ENCODE data around the gene SLC12A5.

The SLC12A5 gene

DNA sequence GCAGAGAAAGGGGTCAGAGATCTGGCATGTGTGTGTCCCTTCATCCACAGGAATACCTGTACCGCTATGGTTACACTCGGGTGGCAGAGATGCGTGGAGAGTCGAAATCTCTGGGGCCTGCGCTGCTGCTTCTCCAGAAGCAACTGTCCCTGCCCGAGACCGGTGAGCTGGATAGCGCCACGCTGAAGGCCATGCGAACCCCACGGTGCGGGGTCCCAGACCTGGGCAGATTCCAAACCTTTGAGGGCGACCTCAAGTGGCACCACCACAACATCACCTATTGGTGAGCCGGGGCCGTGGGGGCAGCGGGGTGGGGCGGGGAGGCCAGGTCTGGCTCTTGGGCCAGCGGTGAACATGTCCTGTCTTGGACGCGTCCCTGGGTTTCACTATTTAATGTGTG is 19.2 kb upstream of the SLC12A5 start:
- Histone ChIP-seq H3K4me2 (ENCODE audit: low read length) (no peak overlapping the region), H3K4me3 (ENCODE audit: low read length) (no peak overlapping the region), H3F3A (ENCODE audit: control insufficient read depth, insufficient read depth) (no peaks in the 10 kb centered on the region), H3K79me2 (ENCODE audit: control insufficient read depth, low read length) (no peaks in the 10 kb centered on the region), H3K9me3 (ENCODE audit: control insufficient read depth, insufficient read depth, low read length) (no peaks in the 10 kb centered on the region), H3K4me1 (ENCODE audit: control insufficient read depth, low read length) (peaks cover 17% of the 10 kb centered on the region), H4K20me1 (ENCODE audit: control insufficient read depth, insufficient read depth, low read depth, low read length) (no peaks in the 10 kb centered on the region), H3K27ac (ENCODE audit: low read depth, low read length) (no peak overlapping the region), H3K27me3 (ENCODE audit: control insufficient read depth, low read length) (peaks cover 68% of the 10 kb centered on the region), H3K36me3 (ENCODE audit: control insufficient read depth, low read length) (no peaks in the 10 kb centered on the region), H3K9me2 (replicated peaks; ENCODE audit: control insufficient read depth, low read length) (no peaks in the 10 kb centered on the region)
- TF ChIP-seq, protein P1, sequence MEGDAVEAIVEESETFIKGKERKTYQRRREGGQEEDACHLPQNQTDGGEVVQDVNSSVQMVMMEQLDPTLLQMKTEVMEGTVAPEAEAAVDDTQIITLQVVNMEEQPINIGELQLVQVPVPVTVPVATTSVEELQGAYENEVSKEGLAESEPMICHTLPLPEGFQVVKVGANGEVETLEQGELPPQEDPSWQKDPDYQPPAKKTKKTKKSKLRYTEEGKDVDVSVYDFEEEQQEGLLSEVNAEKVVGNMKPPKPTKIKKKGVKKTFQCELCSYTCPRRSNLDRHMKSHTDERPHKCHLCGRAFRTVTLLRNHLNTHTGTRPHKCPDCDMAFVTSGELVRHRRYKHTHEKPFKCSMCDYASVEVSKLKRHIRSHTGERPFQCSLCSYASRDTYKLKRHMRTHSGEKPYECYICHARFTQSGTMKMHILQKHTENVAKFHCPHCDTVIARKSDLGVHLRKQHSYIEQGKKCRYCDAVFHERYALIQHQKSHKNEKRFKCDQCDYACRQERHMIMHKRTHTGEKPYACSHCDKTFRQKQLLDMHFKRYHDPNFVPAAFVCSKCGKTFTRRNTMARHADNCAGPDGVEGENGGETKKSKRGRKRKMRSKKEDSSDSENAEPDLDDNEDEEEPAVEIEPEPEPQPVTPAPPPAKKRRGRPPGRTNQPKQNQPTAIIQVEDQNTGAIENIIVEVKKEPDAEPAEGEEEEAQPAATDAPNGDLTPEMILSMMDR (IDR thresholded peaks at IDR 0.05; ENCODE audit: low read depth, low read length, poor library complexity, severe bottlenecking) = no peak
- TF ChIP-seq EZH2phosphoT487 (IDR thresholded peaks at IDR 0.05; ENCODE audit: borderline replicate concordance, low read length) = no peak

DNA sequence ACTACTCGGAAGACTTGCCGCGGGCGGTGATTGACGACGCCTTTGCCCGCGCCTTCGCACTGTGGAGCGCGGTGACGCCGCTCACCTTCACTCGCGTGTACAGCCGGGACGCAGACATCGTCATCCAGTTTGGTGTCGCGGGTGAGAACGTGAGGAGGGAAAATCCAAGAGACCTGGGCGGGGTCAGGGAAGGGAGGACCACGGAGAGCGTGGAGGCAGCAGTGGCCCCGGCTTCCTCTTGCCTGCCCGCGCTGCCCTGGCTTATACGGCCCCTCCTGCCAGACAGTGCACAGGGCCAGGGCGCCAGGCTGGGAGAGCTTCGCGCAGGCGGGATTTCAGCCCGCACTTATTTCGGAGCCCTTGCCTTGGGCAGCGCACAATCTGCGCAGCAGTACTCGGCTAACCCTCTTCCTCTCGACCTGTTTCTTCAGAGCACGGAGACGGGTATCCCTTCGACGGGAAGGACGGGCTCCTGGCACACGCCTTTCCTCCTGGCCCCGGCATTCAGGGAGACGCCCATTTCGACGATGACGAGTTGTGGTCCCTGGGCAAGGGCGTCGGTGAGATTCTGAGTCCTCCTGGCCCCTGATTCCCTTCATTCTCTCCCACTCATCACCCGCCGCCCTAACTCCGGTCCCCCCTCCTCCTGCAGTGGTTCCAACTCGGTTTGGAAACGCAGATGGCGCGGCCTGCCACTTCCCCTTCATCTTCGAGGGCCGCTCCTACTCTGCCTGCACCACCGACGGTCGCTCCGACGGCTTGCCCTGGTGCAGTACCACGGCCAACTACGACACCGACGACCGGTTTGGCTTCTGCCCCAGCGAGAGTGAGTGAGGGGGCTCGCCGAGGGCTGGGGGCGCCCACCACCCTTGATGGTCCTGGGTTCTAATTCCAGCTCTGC is 18.3 kb upstream of the SLC12A5 start:
- no peak overlapping the region for H3K27ac ChIP-seq (ENCODE audit: low read depth, low read length)
- H3K27me3 ChIP-seq (ENCODE audit: control insufficient read depth, low read length) = peaks cover 64% of the 10 kb centered on the region
- TF ChIP-seq EZH2phosphoT487 (IDR thresholded peaks at IDR 0.05; ENCODE audit: borderline replicate concordance, low read length) = no peak
- TF ChIP-seq, protein P1 (IDR thresholded peaks at IDR 0.05; ENCODE audit: low read depth, low read length, poor library complexity, severe bottlenecking) = no peak
- H3K4me1 ChIP-seq (ENCODE audit: control insufficient read depth, low read length) = peaks cover 8% of the 10 kb centered on the region
- H3K9me3 ChIP-seq (ENCODE audit: control insufficient read depth, insufficient read depth, low read length) = no peaks in the 10 kb centered on the region
- no peaks in the 10 kb centered on the region for H3K9me2 ChIP-seq (replicated peaks; ENCODE audit: control insufficient read depth, low read length)
- H3K36me3 ChIP-seq (ENCODE audit: control insufficient read depth, low read length) = no peaks in the 10 kb centered on the region
- no peak overlapping the region for H3K4me2 ChIP-seq (ENCODE audit: low read length)
- H3K4me3 ChIP-seq (ENCODE audit: low read length) = no peak overlapping the region
- no peaks in the 10 kb centered on the region for H3F3A ChIP-seq (ENCODE audit: control insufficient read depth, insufficient read depth)
- no peaks in the 10 kb centered on the region for H3K79me2 ChIP-seq (ENCODE audit: control insufficient read depth, low read length)
- H4K20me1 ChIP-seq (ENCODE audit: control insufficient read depth, insufficient read depth, low read depth, low read length) = no peaks in the 10 kb centered on the region

DNA sequence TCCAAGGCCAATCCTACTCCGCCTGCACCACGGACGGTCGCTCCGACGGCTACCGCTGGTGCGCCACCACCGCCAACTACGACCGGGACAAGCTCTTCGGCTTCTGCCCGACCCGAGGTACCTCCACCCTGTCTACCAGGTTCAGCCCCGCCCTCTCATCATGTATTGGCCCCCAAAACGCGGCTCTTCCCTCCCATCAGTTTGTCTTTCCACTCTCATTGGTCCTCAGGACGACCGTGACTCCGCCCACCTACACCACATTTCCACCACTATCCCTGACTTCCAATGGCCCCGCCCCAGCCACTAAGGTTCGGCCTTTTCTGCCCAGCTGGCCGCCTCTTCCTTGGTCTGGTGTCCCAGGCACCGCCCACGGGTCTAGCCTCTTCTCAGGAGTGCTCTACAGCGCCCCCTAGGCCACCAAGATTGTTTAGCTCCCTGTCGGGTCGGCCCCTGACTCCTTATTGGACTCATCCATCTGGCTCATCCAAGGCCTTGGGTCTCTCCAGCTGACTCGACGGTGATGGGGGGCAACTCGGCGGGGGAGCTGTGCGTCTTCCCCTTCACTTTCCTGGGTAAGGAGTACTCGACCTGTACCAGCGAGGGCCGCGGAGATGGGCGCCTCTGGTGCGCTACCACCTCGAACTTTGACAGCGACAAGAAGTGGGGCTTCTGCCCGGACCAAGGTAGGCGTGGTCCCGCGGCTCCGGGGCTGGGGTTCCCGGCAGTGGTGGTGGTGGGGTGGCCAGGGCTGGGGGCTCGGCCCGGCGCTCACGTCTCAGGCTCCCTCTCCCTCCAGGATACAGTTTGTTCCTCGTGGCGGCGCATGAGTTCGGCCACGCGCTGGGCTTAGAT is 17.2 kb upstream of the SLC12A5 start:
- Histone ChIP-seq H3K36me3 (ENCODE audit: control insufficient read depth, low read length) (no peaks in the 10 kb centered on the region), H3K9me2 (replicated peaks; ENCODE audit: control insufficient read depth, low read length) (no peaks in the 10 kb centered on the region), H3K4me2 (ENCODE audit: low read length) (peak overlapping the region; percentile 14; the same call in 1 of the 2 replicates), H4K20me1 (ENCODE audit: control insufficient read depth, insufficient read depth, low read depth, low read length) (no peaks in the 10 kb centered on the region), H3K27me3 (ENCODE audit: control insufficient read depth, low read length) (peaks cover 53% of the 10 kb centered on the region), H3K4me3 (ENCODE audit: low read length) (no peak overlapping the region), H3K4me1 (ENCODE audit: control insufficient read depth, low read length) (peaks cover 8% of the 10 kb centered on the region), H3F3A (ENCODE audit: control insufficient read depth, insufficient read depth) (no peaks in the 10 kb centered on the region), H3K27ac (ENCODE audit: low read depth, low read length) (no peak overlapping the region), H3K79me2 (ENCODE audit: control insufficient read depth, low read length) (no peaks in the 10 kb centered on the region), H3K9me3 (ENCODE audit: control insufficient read depth, insufficient read depth, low read length) (no peaks in the 10 kb centered on the region)
- TF ChIP-seq EZH2phosphoT487 (IDR thresholded peaks at IDR 0.05; ENCODE audit: borderline replicate concordance, low read length) = no peak
- TF ChIP-seq, protein P1 (IDR thresholded peaks at IDR 0.05; ENCODE audit: low read depth, low read length, poor library complexity, severe bottlenecking) = peak; percentile 90
